Liver (tissue), 9 donors: ENCODE data around the gene HAUS7. TPM values are rescaled to one million over a fixed set of nuclear protein-coding genes. Genes with fewer than 3 reads are reported as not detected.

Source experiments
- DNase-seq: peaks from one replicate; pipeline ENCODE4 v3.0.0-alpha.2; 2017; ENCODE audit warnings: low spot score
- H3K27ac ChIP-seq, 2 donors: one replicate each; pipeline ENCODE4 v1.7.0; 2013; ENCODE audit warnings: inconsistent platforms in 2 of 2, low read length in 2 of 2, control low read depth in 1 of 2, low read depth in 1 of 2, mild to moderate bottlenecking in 1 of 2
- H3K27me3 ChIP-seq, 4 donors: one replicate each; pipeline versions ENCODE4 v1.6.1 to v1.7.0; 2013; ENCODE audit warnings: low read length in 3 of 4, inconsistent platforms in 1 of 4, mild to moderate bottlenecking in 1 of 4, moderate library complexity in 1 of 4; ENCODE audit not compliant: control insufficient read depth in 4 of 4, insufficient read depth in 4 of 4
- H3K36me3 ChIP-seq, 4 donors: one replicate each; pipeline versions ENCODE4 v1.6.1 to v1.7.0; 2013; ENCODE audit warnings: low read length in 3 of 4, mild to moderate bottlenecking in 3 of 4, low read depth in 1 of 4, moderate library complexity in 1 of 4; ENCODE audit not compliant: control insufficient read depth in 4 of 4, insufficient read depth in 3 of 4
- H3K4me1 ChIP-seq, 4 donors: one replicate each; pipeline versions ENCODE4 v1.6.1 to v1.7.0; 2013; ENCODE audit warnings: low read length in 3 of 4, mild to moderate bottlenecking in 3 of 4, moderate library complexity in 1 of 4; ENCODE audit not compliant: control insufficient read depth in 4 of 4, insufficient read depth in 4 of 4
- H3K4me3 ChIP-seq, 3 donors: one replicate each; pipeline versions ENCODE4 v1.6.1 to v1.7.0; 2013; ENCODE audit warnings: low read length in 3 of 3, control low read depth in 1 of 3, low read depth in 1 of 3, mild to moderate bottlenecking in 1 of 3
- H3K9ac ChIP-seq, 2 donors: one replicate each; pipeline ENCODE4 v1.7.0; 2013; ENCODE audit warnings: low read length in 2 of 2, mild to moderate bottlenecking in 2 of 2, moderate library complexity in 2 of 2, control low read depth in 1 of 2, low read depth in 1 of 2
- H3K9me3 ChIP-seq, 4 donors: one replicate each; pipeline versions ENCODE4 v1.6.1 to v1.7.0; 2013; ENCODE audit warnings: low read length in 3 of 4; ENCODE audit not compliant: control insufficient read depth in 4 of 4
- FOXA2 ChIP-seq: IDR thresholded peaks from 2 replicates; pipeline ENCODE4 v1.6.1; 2016; ENCODE audit warnings: antibody characterized with exemption
- HNF4A ChIP-seq, 2 donors: conservative IDR thresholded peaks; 2 replicates each; pipeline ENCODE4 v1.6.1; 2016; ENCODE audit warnings: antibody characterized with exemption in 2 of 2, mild to moderate bottlenecking in 2 of 2
- HNF4G ChIP-seq: IDR thresholded peaks from 2 replicates; pipeline ENCODE4 v1.6.1; 2016; ENCODE audit warnings: antibody characterized with exemption
- NR2F2 ChIP-seq: IDR thresholded peaks from 2 replicates; pipeline ENCODE4 v1.6.1; 2016; ENCODE audit warnings: antibody characterized with exemption
- RAD21 ChIP-seq, 2 donors: IDR thresholded peaks; 2 replicates each; pipeline ENCODE4 v1.6.1; 2016; ENCODE audit warnings: antibody characterized with exemption in 2 of 2, mild to moderate bottlenecking in 2 of 2
- TAF1 ChIP-seq: conservative IDR thresholded peaks from 2 replicates; pipeline ENCODE4 v1.6.1; 2016; ENCODE audit warnings: antibody characterized with exemption, mild to moderate bottlenecking
- WGBS: extraction: QIAGEN DNeasy Blood & Tissue Kit; methylation state at CpG from one replicate; pipeline ENCODE4 v1.1.7; 2013; 5-methylcytosine and 5-hydroxymethylcytosine counted together
- polyA plus RNA-seq, 2 donors: library from polyadenylated mRNA; stranded (reverse) in 1 of 2; unstranded in 1 of 2; fragments of 200-250 nt in 1 of 2; fragments of >200 nt in 1 of 2; fragmentation: Nextera tagmentation in 1 of 2; extraction: Ambion mirVana in 1 of 2; gene quantifications; one replicate each; pipeline versions ENCODE4 v1.2.1 to v1.2.3, GENCODE V29; 2013 to 2015
- total RNA-seq, 2 donors: library from RNA; depleted of rRNA; stranded (reverse); fragments of >200 nt; gene quantifications; one replicate each; pipeline ENCODE4 v1.2.3, GENCODE V29; 2014
- TF ChIP-seq, protein P1 (sequence below): IDR thresholded peaks from 2 replicates; pipeline ENCODE4 v1.6.1; 2016; ENCODE audit warnings: antibody characterized with exemption, mild to moderate bottlenecking
- TF ChIP-seq, protein P2 (sequence below): fragments of 150-350 bp; IDR thresholded peaks from 2 replicates; pipeline ENCODE4 v1.5.1; 2017; ENCODE audit warnings: improper control_type of control experiment, low read depth, low read length; ENCODE audit not compliant: missing input control
- donor health status: healthy.
- donor health status: healthy.
- donor health status: healthy.
- donor health status: healthy.
- donor health status: healthy.

The HAUS7 gene
- total and polyA plus RNA-seq, 4 donors: 7.0 to 8.9 (median 7.8) TPM

DNA sequence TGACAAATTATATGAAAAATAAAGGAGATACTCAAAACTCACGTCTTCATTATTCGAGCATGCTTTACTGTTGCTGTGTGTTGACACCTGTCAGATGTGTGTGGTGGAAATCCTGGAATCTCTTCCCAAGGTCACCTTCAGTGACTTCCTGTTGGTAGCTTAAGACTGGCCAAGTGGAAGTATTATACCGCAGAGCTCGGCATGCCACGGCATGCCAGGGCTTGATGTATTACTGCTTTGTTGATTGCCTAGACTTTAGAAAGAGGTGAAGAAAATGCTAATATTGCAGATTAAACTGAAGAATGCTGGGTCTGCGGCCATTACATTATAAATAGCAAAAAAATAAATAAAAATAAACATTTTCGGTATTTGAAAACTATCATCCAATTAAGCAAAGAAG, 29.1 kb downstream of the HAUS7 start:
- Histone ChIP-seq H3K4me1 (no peaks in the 10 kb centered on the region), H3K9ac (no peak overlapping the region), H3K9me3 (no peaks in the 10 kb centered on the region), H3K27me3 (no peaks in the 10 kb centered on the region), H3K36me3 (no peaks in the 10 kb centered on the region), H3K27ac (no peak overlapping the region), H3K4me3 (no peak overlapping the region)
- WGBS: 69% methylated on average over 7 of the region's 7 CpGs
- TF ChIP-seq, protein P1, sequence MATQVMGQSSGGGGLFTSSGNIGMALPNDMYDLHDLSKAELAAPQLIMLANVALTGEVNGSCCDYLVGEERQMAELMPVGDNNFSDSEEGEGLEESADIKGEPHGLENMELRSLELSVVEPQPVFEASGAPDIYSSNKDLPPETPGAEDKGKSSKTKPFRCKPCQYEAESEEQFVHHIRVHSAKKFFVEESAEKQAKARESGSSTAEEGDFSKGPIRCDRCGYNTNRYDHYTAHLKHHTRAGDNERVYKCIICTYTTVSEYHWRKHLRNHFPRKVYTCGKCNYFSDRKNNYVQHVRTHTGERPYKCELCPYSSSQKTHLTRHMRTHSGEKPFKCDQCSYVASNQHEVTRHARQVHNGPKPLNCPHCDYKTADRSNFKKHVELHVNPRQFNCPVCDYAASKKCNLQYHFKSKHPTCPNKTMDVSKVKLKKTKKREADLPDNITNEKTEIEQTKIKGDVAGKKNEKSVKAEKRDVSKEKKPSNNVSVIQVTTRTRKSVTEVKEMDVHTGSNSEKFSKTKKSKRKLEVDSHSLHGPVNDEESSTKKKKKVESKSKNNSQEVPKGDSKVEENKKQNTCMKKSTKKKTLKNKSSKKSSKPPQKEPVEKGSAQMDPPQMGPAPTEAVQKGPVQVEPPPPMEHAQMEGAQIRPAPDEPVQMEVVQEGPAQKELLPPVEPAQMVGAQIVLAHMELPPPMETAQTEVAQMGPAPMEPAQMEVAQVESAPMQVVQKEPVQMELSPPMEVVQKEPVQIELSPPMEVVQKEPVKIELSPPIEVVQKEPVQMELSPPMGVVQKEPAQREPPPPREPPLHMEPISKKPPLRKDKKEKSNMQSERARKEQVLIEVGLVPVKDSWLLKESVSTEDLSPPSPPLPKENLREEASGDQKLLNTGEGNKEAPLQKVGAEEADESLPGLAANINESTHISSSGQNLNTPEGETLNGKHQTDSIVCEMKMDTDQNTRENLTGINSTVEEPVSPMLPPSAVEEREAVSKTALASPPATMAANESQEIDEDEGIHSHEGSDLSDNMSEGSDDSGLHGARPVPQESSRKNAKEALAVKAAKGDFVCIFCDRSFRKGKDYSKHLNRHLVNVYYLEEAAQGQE: no peak
- TF ChIP-seq HNF4A (conservative IDR thresholded peaks at IDR 0.05): no peak
- no peak for DNase-seq

DNA sequence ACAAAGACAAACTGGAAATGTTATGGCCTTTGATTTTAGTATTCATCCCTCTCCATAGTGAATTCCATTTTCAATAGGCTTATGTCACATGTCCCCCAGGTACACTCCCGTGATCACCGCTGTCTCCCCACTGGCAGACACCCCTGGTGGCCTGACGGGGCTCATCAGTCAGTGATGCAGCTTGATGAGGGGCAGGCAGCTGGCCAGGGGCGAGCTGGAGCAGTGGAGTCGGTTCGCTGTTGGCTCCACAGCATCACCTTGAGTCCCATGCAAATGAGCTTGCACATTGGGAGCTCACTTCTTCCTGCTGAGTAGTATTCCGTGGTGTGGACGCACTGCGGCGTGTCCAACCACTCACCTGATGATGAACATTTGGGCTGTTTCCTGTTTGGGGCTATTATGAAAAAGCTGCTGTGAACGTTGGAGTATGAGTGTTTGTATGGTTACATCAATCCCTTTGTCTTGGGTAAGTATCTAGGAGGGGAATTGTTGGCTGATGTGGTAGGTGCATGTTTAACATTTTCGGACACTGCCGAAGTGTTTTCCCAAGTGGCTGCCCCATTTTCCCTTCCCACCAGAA, 29.7 kb downstream of the HAUS7 start:
- TF ChIP-seq FOXA2 (no peak), TAF1 (no peak)
- WGBS: 75% methylated on average over 13 of the region's 13 CpGs

DNA sequence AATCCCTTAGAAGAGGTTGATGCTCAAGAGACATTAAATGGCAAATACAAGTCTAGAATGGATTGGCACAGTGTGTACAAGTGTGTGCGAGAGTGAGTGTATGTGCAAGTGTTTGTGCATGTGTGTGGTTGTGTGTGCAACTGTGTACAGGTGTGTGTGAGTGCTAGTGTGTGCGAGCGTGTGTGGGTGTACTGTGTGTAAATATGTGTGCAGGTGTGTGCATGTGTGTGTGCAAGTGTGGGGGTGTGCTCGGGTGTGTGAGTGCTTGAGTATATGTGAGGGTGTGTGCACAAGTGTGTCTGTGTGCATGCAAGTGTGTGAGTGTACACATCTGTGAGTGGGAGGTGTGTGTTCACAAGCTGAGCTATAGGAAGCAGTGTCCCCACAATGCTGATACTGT, 30.4 kb downstream of the HAUS7 start:
- WGBS: 88% methylated on average over 4 of the region's 4 CpGs
- Histone ChIP-seq H3K36me3 (no peaks in the 10 kb centered on the region), H3K27me3 (no peaks in the 10 kb centered on the region), H3K4me3 (no peak overlapping the region), H3K9ac (no peak overlapping the region), H3K27ac (no peak overlapping the region), H3K4me1 (no peaks in the 10 kb centered on the region), H3K9me3 (no peaks in the 10 kb centered on the region)
- no peak for DNase-seq
- TF ChIP-seq RAD21 (IDR thresholded peaks at IDR 0.05) (no peak), HNF4G (no peak)
- TF ChIP-seq, protein P2, sequence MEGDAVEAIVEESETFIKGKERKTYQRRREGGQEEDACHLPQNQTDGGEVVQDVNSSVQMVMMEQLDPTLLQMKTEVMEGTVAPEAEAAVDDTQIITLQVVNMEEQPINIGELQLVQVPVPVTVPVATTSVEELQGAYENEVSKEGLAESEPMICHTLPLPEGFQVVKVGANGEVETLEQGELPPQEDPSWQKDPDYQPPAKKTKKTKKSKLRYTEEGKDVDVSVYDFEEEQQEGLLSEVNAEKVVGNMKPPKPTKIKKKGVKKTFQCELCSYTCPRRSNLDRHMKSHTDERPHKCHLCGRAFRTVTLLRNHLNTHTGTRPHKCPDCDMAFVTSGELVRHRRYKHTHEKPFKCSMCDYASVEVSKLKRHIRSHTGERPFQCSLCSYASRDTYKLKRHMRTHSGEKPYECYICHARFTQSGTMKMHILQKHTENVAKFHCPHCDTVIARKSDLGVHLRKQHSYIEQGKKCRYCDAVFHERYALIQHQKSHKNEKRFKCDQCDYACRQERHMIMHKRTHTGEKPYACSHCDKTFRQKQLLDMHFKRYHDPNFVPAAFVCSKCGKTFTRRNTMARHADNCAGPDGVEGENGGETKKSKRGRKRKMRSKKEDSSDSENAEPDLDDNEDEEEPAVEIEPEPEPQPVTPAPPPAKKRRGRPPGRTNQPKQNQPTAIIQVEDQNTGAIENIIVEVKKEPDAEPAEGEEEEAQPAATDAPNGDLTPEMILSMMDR: no peak

More for the DNA sequence above, 29.7 kb downstream of the HAUS7 start:
- Histone ChIP-seq H3K27ac (no peak overlapping the region), H3K9ac (no peak overlapping the region), H3K27me3 (no peaks in the 10 kb centered on the region), H3K4me3 (no peak overlapping the region), H3K4me1 (no peaks in the 10 kb centered on the region), H3K9me3 (no peaks in the 10 kb centered on the region), H3K36me3 (no peaks in the 10 kb centered on the region)
- no peak for DNase-seq

DNA sequence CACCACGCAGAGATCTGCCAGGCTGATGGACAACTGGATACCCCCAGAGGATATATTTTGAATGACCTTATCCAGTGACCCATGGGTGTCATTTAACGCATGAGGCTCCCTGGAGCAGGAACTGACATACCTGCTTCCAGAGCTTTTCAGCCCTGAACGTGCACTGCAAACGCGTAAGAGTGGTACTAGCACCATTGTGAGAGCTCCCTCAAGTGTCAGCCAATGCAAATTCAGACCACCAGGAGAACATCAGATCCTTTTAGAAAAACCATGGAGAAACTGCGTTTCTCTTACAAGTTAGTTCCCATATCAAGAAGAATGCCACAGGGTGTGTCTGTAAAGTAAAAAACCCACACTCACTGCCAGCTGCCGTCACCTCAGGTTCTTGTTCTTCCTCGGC, 31.8 kb downstream of the HAUS7 start:
- no peak for DNase-seq
- no peak overlapping the region for H3K27ac ChIP-seq
- no peak overlapping the region for H3K9ac ChIP-seq
- H3K27me3 ChIP-seq: no peaks in the 10 kb centered on the region
- H3K4me1 ChIP-seq: no peaks in the 10 kb centered on the region
- TF ChIP-seq, protein P2: peak; percentile 22
- no peak for TF ChIP-seq NR2F2
- peak; percentile 59 to 63 for TF ChIP-seq RAD21 (IDR thresholded peaks at IDR 0.05)
- WGBS: 30% methylated on average over 8 of the region's 8 CpGs
- H3K4me3 ChIP-seq: no peak overlapping the region
- no peaks in the 10 kb centered on the region for H3K9me3 ChIP-seq
- no peaks in the 10 kb centered on the region for H3K36me3 ChIP-seq
